Astrocyte (in vitro differentiated cells and primary cell): ENCODE results near the gene STX17. TPM values are rescaled to one million over a fixed set of nuclear protein-coding genes. Genes with fewer than 3 reads are reported as not detected.

Experiments
- DNase-seq: peaks from one replicate; pipeline ENCODE4 v3.0.0-alpha.2; 2010; ENCODE audit warnings: low read depth
- FAIRE-seq: peaks from 2 replicates; lab custom pipeline; 2011; peaks lifted over from hg19 to GRCh38; lab: Jason Lieb, UNC
- H2AFZ ChIP-seq: 2 replicates; pipeline ENCODE4 v1.6.0; 2012; ENCODE audit warnings: low read depth, low read length, inconsistent platforms
- H3K27ac ChIP-seq: 2 replicates; pipeline ENCODE4 v1.5.1; 2011; ENCODE audit warnings: low read depth, low read length, inconsistent platforms
- H3K27me3 ChIP-seq: 2 replicates; pipeline ENCODE4 v1.6.0; 2011; ENCODE audit warnings: low read length, inconsistent platforms; ENCODE audit not compliant: insufficient read depth
- H3K36me3 ChIP-seq: 2 replicates; pipeline ENCODE4 v1.5.1; 2011; ENCODE audit warnings: low read length, inconsistent platforms; ENCODE audit not compliant: insufficient read depth
- H3K4me1 ChIP-seq: 2 replicates; pipeline ENCODE4 v1.5.1; 2011; ENCODE audit warnings: low read length, inconsistent platforms; ENCODE audit not compliant: insufficient read depth
- H3K4me2 ChIP-seq: 2 replicates; pipeline ENCODE4 v1.6.0; 2012; ENCODE audit warnings: low read length, inconsistent platforms
- H3K4me3 ChIP-seq: 2 replicates; pipeline ENCODE4 v1.5.1; 2011; ENCODE audit warnings: low read depth, mild to moderate bottlenecking, low read length, inconsistent platforms; ENCODE audit not compliant: insufficient read depth
- H3K79me2 ChIP-seq: 2 replicates; pipeline ENCODE4 v1.6.0; 2012; ENCODE audit warnings: mild to moderate bottlenecking, low read length, inconsistent platforms; ENCODE audit not compliant: insufficient read depth
- H3K9ac ChIP-seq: 2 replicates; pipeline ENCODE4 v1.6.0; 2012; ENCODE audit warnings: mild to moderate bottlenecking, low read length, inconsistent platforms
- H3K9me3 ChIP-seq: 2 replicates; pipeline ENCODE4 v1.5.1; 2012; ENCODE audit warnings: low read depth, mild to moderate bottlenecking, low read length, inconsistent platforms; ENCODE audit not compliant: insufficient read depth
- H4K20me1 ChIP-seq: 2 replicates; pipeline ENCODE4 v1.6.0; 2012; ENCODE audit warnings: low read length, inconsistent platforms; ENCODE audit not compliant: insufficient read depth
- H3K27ac Mint-ChIP-seq: one replicate; pipeline ENCODE4 v1.8.0; 2021; ENCODE audit warnings: mild to moderate bottlenecking, mixed read lengths; ENCODE audit not compliant: unreplicated experiment
- H3K27me3 Mint-ChIP-seq: one replicate; pipeline ENCODE4 v1.8.0; 2021; ENCODE audit warnings: low read depth, mixed read lengths; ENCODE audit not compliant: unreplicated experiment
- H3K36me3 Mint-ChIP-seq: one replicate; pipeline ENCODE4 v1.8.0; 2021; ENCODE audit warnings: low read depth, mixed read lengths; ENCODE audit not compliant: unreplicated experiment
- H3K4me1 Mint-ChIP-seq: one replicate; pipeline ENCODE4 v1.8.0; 2021; ENCODE audit warnings: low read depth, mixed read lengths; ENCODE audit not compliant: unreplicated experiment
- H3K4me3 Mint-ChIP-seq: one replicate; pipeline ENCODE4 v1.8.0; 2021; ENCODE audit warnings: mild to moderate bottlenecking, moderate library complexity, mixed read lengths; ENCODE audit not compliant: unreplicated experiment
- H3K9me3 Mint-ChIP-seq: one replicate; pipeline ENCODE4 v1.8.0; 2021; ENCODE audit warnings: mild to moderate bottlenecking, mixed read lengths; ENCODE audit not compliant: unreplicated experiment
- EZH2 ChIP-seq: IDR thresholded peaks from 2 replicates; pipeline ENCODE4 v1.6.1; 2012; ENCODE audit warnings: mild to moderate bottlenecking, low read length, inconsistent platforms; ENCODE audit not compliant: insufficient read depth
- total RNA-seq: library from RNA; stranded (reverse); gene quantifications from 2 replicates; pipeline ENCODE4 v1.2.1, GENCODE V29; 2021
- TF ChIP-seq, protein P1 (sequence below): IDR thresholded peaks from 2 replicates; pipeline ENCODE4 v1.5.1; 2011; ENCODE audit warnings: low read depth, mild to moderate bottlenecking, inconsistent platforms, low read length, moderate library complexity; ENCODE audit not compliant: insufficient read depth

The STX17 gene
- total RNA-seq, 1 donor from 2014 or later: 28.3 TPM

GRCh38 chr9:100014846-100015245, 108.4 kb downstream of the STX17 start:
- DNase-seq: no peak
- peaks cover 2% of the 10 kb centered on the region for H3K4me1 Mint-ChIP-seq
- no peak overlapping the region for H2AFZ ChIP-seq
- no peak overlapping the region for H3K4me3 ChIP-seq
- H3K36me3 ChIP-seq: no peaks in the 10 kb centered on the region
- TF ChIP-seq, protein P1, sequence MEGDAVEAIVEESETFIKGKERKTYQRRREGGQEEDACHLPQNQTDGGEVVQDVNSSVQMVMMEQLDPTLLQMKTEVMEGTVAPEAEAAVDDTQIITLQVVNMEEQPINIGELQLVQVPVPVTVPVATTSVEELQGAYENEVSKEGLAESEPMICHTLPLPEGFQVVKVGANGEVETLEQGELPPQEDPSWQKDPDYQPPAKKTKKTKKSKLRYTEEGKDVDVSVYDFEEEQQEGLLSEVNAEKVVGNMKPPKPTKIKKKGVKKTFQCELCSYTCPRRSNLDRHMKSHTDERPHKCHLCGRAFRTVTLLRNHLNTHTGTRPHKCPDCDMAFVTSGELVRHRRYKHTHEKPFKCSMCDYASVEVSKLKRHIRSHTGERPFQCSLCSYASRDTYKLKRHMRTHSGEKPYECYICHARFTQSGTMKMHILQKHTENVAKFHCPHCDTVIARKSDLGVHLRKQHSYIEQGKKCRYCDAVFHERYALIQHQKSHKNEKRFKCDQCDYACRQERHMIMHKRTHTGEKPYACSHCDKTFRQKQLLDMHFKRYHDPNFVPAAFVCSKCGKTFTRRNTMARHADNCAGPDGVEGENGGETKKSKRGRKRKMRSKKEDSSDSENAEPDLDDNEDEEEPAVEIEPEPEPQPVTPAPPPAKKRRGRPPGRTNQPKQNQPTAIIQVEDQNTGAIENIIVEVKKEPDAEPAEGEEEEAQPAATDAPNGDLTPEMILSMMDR: no peak
- TF ChIP-seq EZH2: no peak
- H3K27ac ChIP-seq: no peak overlapping the region
- FAIRE-seq: no peak
- no peak overlapping the region for H3K9ac ChIP-seq
- no peaks in the 10 kb centered on the region for H4K20me1 ChIP-seq
- no peaks in the 10 kb centered on the region for H3K27me3 Mint-ChIP-seq
- no peaks in the 10 kb centered on the region for H3K4me1 ChIP-seq
- H3K9me3 Mint-ChIP-seq: no peaks in the 10 kb centered on the region
- H3K4me3 Mint-ChIP-seq: no peak overlapping the region
- no peak overlapping the region for H3K27ac Mint-ChIP-seq
- H3K36me3 Mint-ChIP-seq: peaks cover 4% of the 10 kb centered on the region
- H3K27me3 ChIP-seq: no peaks in the 10 kb centered on the region
- no peak overlapping the region for H3K4me2 ChIP-seq
- H3K79me2 ChIP-seq: no peaks in the 10 kb centered on the region
- no peaks in the 10 kb centered on the region for H3K9me3 ChIP-seq

DNA sequence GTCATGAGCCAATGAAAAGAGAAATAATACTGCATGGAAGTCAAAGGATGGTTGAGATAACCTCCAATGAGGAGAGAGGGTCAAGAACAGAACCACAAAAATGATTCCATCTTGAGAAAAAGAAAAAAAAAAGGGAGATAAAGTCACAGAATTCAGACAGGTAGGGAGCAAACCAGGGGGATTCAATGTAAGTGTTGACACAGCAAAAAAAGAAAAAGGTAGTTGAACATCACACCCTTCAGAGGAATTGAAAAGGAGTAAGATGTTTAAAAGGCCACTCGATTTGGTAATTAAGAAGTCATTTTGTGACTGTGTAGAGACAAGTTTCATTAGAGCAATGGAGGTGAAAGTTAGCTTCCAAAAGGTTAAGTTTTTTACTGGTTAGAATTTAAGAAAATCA, 113.1 kb downstream of the STX17 start:
- Histone ChIP-seq H4K20me1 (peaks cover 4% of the 10 kb centered on the region), H3K36me3 (no peaks in the 10 kb centered on the region), H3K4me1 (no peaks in the 10 kb centered on the region), H3K4me3 (no peak overlapping the region), H3K27me3 (no peaks in the 10 kb centered on the region), H3K79me2 (no peaks in the 10 kb centered on the region), H2AFZ (no peak overlapping the region), H3K9me3 (no peaks in the 10 kb centered on the region), H3K4me2 (no peak overlapping the region), H3K27ac (no peak overlapping the region), H3K9ac (no peak overlapping the region)
- no peaks in the 10 kb centered on the region for H3K36me3 Mint-ChIP-seq
- H3K27me3 Mint-ChIP-seq: no peaks in the 10 kb centered on the region
- TF ChIP-seq EZH2: no peak
- TF ChIP-seq, protein P1: no peak
- DNase-seq: no peak
- peaks cover 7% of the 10 kb centered on the region for H3K4me1 Mint-ChIP-seq
- H3K27ac Mint-ChIP-seq: no peak overlapping the region
- H3K9me3 Mint-ChIP-seq: no peaks in the 10 kb centered on the region
- no peak overlapping the region for H3K4me3 Mint-ChIP-seq
- FAIRE-seq: no peak

Other genes with a start within 250 kb of the STX17 start
- 3.2 and 3.6 TPM in 2 replicates for gene NR4A3, start 84.8 kb upstream of the STX17 start, total RNA-seq
- 27.0 and 27.5 TPM in 2 replicates for gene ERP44, start 192.3 kb downstream of the STX17 start, total RNA-seq
- gene INVS, start 192.6 kb downstream of the STX17 start, total RNA-seq: 15.3 and 17.5 TPM in 2 replicates